ENCODE measurements around the gene MICAL2.

MICAL2 gene

DNA sequence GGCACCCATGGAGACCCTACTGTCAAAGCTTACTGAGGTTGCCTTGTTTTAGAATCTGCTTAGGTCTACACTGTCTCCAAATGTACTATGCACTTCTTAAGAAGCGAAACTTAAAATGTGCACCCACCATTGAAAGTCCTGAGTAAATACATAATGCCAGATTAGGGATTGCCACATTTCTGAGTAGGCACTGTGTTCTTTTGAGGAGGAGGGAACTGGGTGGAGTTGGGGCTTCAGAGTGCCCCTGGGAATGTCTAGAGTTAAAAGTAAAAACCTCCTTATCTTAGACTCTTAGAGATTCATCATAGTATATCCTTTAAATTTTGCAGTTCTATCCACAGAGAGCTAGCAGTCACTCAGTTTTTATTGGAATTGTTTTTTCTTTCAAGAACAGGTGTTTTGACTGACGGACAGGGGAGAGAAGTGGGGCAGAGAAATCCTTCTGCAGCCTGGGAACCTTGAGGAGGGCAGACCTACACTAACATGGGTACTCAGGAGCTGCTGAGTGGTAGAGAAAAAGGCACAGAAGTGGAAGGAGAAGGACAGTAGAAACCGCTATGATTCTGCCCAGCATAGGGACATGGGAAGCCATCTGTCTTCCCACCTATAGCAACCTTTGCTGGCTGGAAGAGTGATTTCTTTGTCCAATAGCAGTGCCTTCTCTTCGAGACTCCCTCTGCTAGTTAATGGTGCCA lies 33.4 kb upstream of the MICAL2 start:
- peak in 1 of 14 donors; percentile 81 for DNase-seq

GRCh38 chr11:12077535-12078280 lies 32.7 kb upstream of the MICAL2 start:
- DNase-seq = peak in 1 of 14 donors; percentile 81

DNA sequence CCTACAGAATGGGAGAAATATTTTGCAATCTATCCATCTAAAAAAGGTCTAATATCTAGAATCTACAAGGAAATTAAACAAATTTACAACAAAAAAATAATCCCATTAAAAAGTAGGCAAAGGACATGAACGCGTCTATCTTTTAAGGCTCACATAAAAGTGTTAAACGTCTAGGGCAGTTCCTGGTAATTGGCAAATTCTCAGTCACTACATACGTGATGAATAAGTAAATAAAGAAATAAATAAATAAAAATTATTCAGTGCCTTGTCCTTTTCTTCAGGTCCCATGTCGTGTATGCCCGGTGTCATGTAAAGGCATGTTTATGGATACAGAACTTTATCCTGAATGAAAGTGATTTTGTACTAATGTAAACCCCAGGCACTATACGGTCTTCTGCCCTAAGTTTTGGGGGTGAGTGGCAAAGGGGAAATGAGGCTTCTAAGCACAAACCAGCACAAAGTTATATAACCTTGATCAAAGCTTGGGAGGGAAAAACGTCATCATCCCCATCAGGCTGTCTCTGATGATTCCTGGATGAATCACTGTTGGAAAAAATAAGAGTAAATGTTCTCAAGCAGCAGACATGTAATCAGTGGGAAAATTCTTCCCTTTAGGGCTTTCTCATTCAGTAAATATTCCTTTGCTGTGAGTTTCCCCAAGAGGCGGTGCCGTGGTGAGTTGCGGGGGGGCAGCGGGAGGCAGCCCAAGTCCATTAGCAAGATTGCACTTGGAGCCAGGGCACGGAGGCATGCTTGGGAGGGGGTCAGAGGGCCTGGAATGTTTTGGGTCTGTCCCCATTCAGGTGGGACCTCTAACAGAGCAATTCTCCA lies 30.4 kb upstream of the MICAL2 start:
- peak in 1 of 14 donors; percentile 60 for DNase-seq

DNA sequence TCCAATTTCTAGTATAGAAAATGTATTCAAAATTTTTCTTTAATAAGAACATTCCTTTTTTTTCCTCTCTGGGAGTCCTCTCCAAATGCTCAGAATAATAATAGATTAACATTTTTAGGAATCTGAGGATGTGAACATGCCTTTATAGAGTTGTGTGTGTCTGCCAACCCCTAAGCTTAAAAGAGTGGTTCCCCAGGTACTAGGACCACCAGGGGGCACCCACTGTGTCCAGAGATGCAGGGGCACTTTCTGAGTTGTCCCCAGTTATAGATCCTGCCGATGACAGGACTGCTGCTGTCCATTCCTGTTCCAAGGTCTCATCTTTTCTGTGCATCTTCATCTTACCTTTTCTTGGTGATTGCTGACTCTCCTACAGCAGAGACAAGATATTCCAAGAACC lies 27.0 kb upstream of the MICAL2 start:
- DNase-seq = no peak

DNA sequence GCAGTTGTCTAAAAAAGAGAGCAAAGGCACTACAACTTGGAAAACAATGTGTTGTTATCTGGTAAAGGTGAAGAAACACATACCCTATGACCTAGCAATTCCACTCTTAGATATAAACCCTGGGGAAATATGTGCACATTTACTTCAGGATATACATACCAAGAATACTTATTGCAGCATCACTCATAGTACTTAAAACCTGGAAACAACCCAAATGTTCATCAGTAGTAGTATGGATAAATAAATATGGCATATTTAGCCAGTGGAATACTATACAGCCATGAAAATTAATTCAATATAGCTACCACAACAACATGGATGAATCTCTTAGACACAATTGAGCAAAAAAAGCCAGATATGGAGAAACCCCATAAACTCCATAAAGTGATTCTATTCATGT lies 26.1 kb upstream of the MICAL2 start:
- DNase-seq = no peak

GRCh38 chr11:12085371-12086251 lies 24.8 kb upstream of the MICAL2 start:
- DNase-seq = no peak

DNA sequence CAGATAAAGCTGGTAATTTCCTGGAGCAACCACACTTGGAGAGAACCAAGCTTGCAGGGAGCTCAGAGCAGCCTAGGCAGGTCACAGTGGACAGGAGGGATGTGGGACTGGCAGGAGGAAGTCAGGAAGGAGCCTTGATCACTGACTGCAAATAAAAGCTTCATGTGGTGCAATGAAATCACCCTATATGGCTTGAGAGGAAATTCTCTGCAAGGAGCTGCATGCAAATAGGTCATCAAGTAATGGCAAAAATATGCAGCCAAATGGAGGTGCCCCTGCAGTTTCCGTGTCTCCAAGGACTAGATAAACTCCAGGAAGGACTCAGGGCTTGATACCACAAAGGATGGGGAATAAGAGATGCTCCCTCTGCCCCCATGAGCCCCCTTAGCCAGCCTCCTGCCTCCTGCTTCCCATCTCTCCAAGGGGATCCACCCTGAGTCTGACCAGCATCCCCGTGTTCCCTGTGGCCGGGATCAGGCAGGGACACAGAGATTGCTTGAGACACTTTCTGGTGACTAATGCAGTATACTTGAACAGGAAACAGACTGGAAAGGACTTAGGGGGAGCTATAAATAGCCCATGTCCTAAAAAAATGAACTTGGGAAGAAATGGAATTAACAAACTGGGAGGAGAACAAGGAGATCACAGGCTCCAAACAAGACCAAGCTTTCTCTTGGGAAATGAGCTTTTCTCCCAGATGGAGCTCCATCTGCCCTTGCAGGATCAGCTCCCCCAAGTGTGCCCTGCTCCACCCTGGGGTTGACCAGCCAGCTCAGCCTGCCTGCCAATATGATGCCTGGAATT lies 23.9 kb upstream of the MICAL2 start:
- DNase-seq = peak in 2 of 14 donors; percentile 29 to 93

GRCh38 chr11:12087075-12088004 lies 23.1 kb upstream of the MICAL2 start:
- no peak for DNase-seq

- DNase-seq = peak in 5 of 14 donors; percentile 7 to 50 (median 16)
These were observed 22.3 kb upstream of the MICAL2 start for GRCh38 chr11:12088047-12088481.

DNA sequence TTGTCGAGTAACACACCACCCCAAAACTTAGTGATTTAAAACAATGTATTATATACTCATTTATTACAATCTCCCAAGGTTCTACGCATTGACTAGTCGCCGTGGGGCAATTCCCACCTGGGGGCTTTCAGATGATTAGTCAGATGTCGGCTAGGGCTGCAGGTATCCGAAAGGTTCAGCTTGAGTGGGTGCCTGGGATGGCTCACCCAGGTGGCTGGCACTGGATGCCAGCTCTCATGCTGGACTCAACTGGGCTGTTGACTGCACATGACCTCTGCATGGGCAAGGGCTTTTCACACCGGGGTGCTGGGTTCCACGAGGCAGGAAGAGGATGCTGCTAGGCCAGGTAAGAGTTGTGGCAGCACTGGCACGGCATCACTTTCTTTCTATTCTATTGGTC lies 21.9 kb upstream of the MICAL2 start:
- DNase-seq = no peak

DNA sequence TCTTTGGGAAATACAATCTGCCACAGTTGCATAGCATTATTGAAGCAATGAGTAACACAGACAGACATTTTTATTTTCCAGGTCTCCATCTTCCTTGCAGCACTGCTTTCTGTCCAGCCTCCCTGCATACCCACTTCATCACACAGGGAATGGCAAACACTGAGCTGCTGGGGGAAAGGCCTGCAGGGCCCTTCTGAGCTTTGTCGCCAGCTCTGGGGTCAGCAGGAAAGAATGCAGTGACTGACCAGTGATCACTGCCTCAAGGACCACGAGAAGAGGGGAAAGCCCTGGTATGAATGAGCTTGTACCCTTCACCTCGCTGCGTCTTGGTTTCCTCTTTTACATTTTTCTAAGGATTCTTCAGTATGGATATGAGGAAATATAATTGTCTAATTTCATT lies 21.3 kb upstream of the MICAL2 start:
- no peak for DNase-seq

DNA sequence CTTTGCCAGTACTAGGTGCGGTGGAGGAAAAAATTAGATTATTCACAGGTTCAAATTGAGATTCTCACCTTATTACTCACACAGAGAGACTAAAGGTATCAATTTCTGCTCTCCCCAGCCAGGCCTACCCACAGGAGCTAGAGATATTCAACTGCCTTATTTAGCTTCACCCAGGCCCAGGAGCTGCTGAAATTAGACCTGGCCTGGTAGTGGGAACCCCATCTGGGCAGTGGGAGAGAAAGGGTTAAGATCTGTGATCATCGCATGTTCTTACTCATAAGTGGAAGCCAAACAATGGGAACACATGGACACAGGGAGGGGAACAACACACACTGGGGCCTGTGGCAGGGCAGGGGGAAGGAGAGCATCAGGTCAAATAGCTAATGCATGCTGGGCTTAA lies 20.9 kb upstream of the MICAL2 start:
- DNase-seq = no peak

- no peak for DNase-seq
These were observed 20.3 kb upstream of the MICAL2 start for GRCh38 chr11:12090061-12090591.

GRCh38 chr11:12090761-12091258 lies 19.6 kb upstream of the MICAL2 start:
- no peak for DNase-seq

- DNase-seq = no peak
These were observed 18.3 kb upstream of the MICAL2 start for GRCh38 chr11:12091956-12092558.

- DNase-seq = peak in 9 of 14 donors; percentile 13 to 44 (median 24)
These were observed 17.7 kb upstream of the MICAL2 start for GRCh38 chr11:12092714-12093113.

DNA sequence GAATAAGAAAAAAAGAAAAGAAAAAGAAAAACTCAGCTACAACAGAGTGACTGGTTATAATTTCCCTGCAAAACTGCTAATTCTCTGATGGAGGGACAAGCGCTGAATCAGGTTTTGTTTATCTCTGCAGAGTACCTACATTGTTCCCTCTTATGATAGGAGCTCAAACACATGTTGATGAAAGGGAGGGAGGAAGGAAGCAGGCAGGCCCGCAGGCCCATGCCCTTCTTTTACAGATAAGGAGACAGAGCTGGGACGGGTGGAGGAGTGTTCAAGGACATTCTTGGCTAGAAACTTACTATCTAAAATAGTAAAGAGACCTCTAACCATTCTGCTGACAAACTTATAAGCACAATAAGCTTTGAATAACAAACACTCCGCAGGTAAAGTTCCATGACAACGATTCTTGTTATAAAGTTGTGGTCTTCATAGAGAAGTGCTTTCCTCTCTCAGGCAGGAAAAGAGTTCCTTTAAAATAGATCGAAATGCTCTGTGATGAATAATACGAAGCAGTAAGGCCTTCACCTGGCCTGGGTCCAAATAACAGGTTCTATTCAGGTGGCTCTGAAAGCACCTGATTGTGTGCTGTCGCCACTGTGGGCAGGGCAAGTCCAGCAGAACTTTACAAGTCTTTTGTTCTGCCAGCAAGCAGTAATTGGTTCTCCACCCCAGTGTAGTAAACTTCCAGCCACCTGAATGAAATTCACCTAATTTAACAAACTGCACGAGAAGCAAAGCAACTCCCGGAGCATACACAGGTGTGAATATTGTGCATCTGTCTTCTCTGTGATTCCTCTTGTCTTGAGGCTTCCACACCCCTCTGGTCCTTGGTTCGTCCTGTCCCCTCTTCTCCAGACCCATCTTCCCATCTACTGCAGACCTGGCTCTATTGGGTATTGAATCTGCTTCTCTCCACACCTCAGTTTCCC lies 15.3 kb upstream of the MICAL2 start:
- no peak for DNase-seq

DNA sequence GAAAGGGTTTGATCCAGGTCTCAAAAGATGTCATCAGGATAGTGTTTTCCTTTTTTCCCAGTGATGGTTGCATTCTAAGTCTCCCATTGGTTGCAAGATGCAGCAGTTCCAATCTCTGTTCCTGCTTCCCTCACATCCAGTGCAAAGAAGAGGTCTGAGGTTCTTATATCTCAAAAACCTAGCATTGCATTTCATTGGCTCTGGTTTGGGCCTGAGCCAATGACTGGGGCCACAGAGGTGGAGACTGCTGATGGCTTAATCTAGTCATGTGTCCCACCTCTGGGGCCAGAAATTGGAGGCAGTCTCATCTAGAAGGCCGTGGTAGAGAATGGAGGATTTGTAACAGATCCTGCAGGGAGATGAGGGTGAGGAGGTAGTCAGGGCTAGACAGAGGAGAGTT lies 13.2 kb upstream of the MICAL2 start:
- DNase-seq = no peak

Data from C1 segment of cervical spinal cord (tissue), 14 donors.